ENCODE data around the gene PTPRT. TPM values are rescaled to one million over a fixed set of nuclear protein-coding genes. Genes with fewer than 3 reads are reported as not detected.

Gene PTPRT
- polyA plus RNA-seq, 2 of the 4 experiments (the other 2 are of a cell fraction): not detected

GRCh38 chr20:42099101-42099500 is 1090.6 kb downstream of the PTPRT start:
- no peak for ATAC-seq
- no peak for FAIRE-seq
- no peak overlapping the region for H3K4me2 ChIP-seq
- no peak overlapping the region for H3K4me3 ChIP-seq
- WGBS (ENCODE audit: missing lambda C conversion rate): 24% methylated on average over 7 of the region's 7 CpGs
- ChIA-PET POLR2A (no interaction called here), CTCF (interaction anchor here (0.9 kb wide), 1 partner anchor 12 kb away, joined by 3 read pairs; no protein-coding TSS in a partner anchor)
- TF ChIP-seq FOSL2 (IDR thresholded peaks at IDR 0.05) (no peak), FOSL2 (CRISPR knock-in tag; IDR thresholded peaks at IDR 0.05) (peak; percentile 11; the same call in 1 of the 2 replicates), ATOH8 (CRISPR knock-in tag; IDR thresholded peaks at IDR 0.05; ENCODE audit: low read depth) (no peak)
- DNase-seq (ENCODE audit: low read depth in 1 of 2, low spot score in 1 of 2): no peak
- H3K27ac ChIP-seq: no peak overlapping the region
- H3K9me3 ChIP-seq: no peaks in the 10 kb centered on the region
- no peaks in the 10 kb centered on the region for H3K4me1 ChIP-seq

GRCh38 chr20:42098418-42098817 is 1091.3 kb downstream of the PTPRT start:
- ATAC-seq (no peak), DNase-seq (ENCODE audit: low read depth in 1 of 2, low spot score in 1 of 2) (no peak), FAIRE-seq (no peak)
- ChIA-PET POLR2A (no interaction called here), CTCF (interaction anchor here (0.9 kb wide), 1 partner anchor 12 kb away, joined by 3 read pairs; no protein-coding TSS in a partner anchor)
- no peak overlapping the region for H3K4me3 ChIP-seq
- no peak overlapping the region for H3K4me2 ChIP-seq
- H3K4me1 ChIP-seq: no peaks in the 10 kb centered on the region
- whole genome bisulfite sequencing (ENCODE audit: missing lambda C conversion rate): 30% methylated on average over 8 of the region's 8 CpGs
- TF ChIP-seq RAD21 (conservative IDR thresholded peaks at IDR 0.05 in 1 of 2, IDR thresholded peaks at IDR 0.05 in 1 of 2): no peak
- no peak for TF ChIP-seq CBX2 (IDR thresholded peaks at IDR 0.05; ENCODE audit: borderline replicate concordance, low read depth)
- TF ChIP-seq MAZ (IDR thresholded peaks at IDR 0.05; ENCODE audit: borderline replicate concordance, low read depth, low read length): no peak
- no peak for TF ChIP-seq MAFK (IDR thresholded peaks at IDR 0.05; ENCODE audit: partially characterized antibody)
- no peak for TF ChIP-seq HEYL (CRISPR knock-in tag; IDR thresholded peaks at IDR 0.05)
- no peak for TF ChIP-seq TFCP2L1 (CRISPR knock-in tag; IDR thresholded peaks at IDR 0.05)
- H3K27ac ChIP-seq: no peak overlapping the region
- no peaks in the 10 kb centered on the region for H3K9me3 ChIP-seq

GRCh38 chr20:42097741-42098140 is 1092.0 kb downstream of the PTPRT start:
- DNase-seq (ENCODE audit: low read depth in 1 of 2, low spot score in 1 of 2) (no peak), ATAC-seq (no peak), FAIRE-seq (no peak)
- Histone ChIP-seq H3K27ac (no peak overlapping the region), H3K9me3 (no peaks in the 10 kb centered on the region), H3K4me3 (no peak overlapping the region), H3K4me1 (no peaks in the 10 kb centered on the region), H3K4me2 (no peak overlapping the region)
- POLR2A ChIA-PET: no interaction called here
- 1% methylated on average over 5 of the region's 5 CpGs for WGBS (ENCODE audit: missing lambda C conversion rate)
- TF ChIP-seq EHF (CRISPR knock-in tag; IDR thresholded peaks at IDR 0.05) (no peak), RARB (CRISPR knock-in tag; IDR thresholded peaks at IDR 0.05) (no peak), PHF8 (IDR thresholded peaks at IDR 0.05; ENCODE audit: borderline replicate concordance, low read depth) (no peak), EHMT2 (IDR thresholded peaks at IDR 0.05; ENCODE audit: low read depth) (no peak), RAD21 (conservative IDR thresholded peaks at IDR 0.05 in 1 of 2, IDR thresholded peaks at IDR 0.05 in 1 of 2) (no peak), KDM1A (IDR thresholded peaks at IDR 0.05; ENCODE audit: low read depth) (no peak), HES2 (IDR thresholded peaks at IDR 0.05) (no peak), CTCF (IDR thresholded peaks at IDR 0.05) (no peak), USF2 (IDR thresholded peaks at IDR 0.05) (no peak), RNF2 (IDR thresholded peaks at IDR 0.05; ENCODE audit: borderline replicate concordance, low read depth) (no peak), MYC (IDR thresholded peaks at IDR 0.05; ENCODE audit: borderline replicate concordance, low read length) (no peak), ZSCAN20 (CRISPR knock-in tag; IDR thresholded peaks at IDR 0.05) (no peak), HOXA7 (CRISPR knock-in tag; IDR thresholded peaks at IDR 0.05) (no peak)
- CTCF ChIA-PET: no interaction called here

Data from A549 (cell line).